ENCODE data around the gene CD99.

GRCh38 chrX:2709556-2709955 lies 18.5 kb downstream of the CD99 start:
- TF ChIP-seq POLR2A (IDR thresholded peaks at IDR 0.05): no peak
- no peak for TF ChIP-seq CTCF (IDR thresholded peaks at IDR 0.05)
